Transverse colon (tissue), 4 donors: ENCODE data around the gene RCAN3.

Experiments
- CTCF ChIP-seq, 5 experiments: fragments of 200-600 bp in 3 of 5; fragments of 450-650 bp in 2 of 5; sonication (generic) in 3 of 5; IDR thresholded peaks; 1 replicate in 2 of 5; 2 replicates in 3 of 5; pipeline ENCODE4 v1.5.1; 2016 to 2017; ENCODE audit warnings: antibody characterized with exemption in 5 of 5, inconsistent platforms in 3 of 5, mild to moderate bottlenecking in 2 of 5, moderate library complexity in 1 of 5
- EP300 ChIP-seq: sonication (generic); formaldehyde crosslinking; IDR thresholded peaks from one replicate; pipeline ENCODE4 v1.6.1; 2017; ENCODE audit warnings: antibody characterized with exemption, low read depth
- POLR2A ChIP-seq: fragments of 450-650 bp; IDR thresholded peaks from one replicate; pipeline ENCODE4 v1.6.1; 2016; ENCODE audit warnings: antibody characterized with exemption, mild to moderate bottlenecking, moderate library complexity
- POLR2AphosphoS5 ChIP-seq, 3 donors: sonication (generic); formaldehyde crosslinking; IDR thresholded peaks; one replicate each; pipeline ENCODE4 v1.6.1; 2016; ENCODE audit warnings: antibody characterized with exemption in 3 of 3

GRCh38 chr1:24536391-24536840 lies 33.8 kb downstream of the RCAN3 start:
- TF ChIP-seq EP300 = no peak
- no peak for TF ChIP-seq CTCF (IDR thresholded peaks at IDR 0.05)
- TF ChIP-seq POLR2AphosphoS5 (IDR thresholded peaks at IDR 0.05) = peak; percentile 30 to 62 (median 36)
- TF ChIP-seq POLR2A = peak; percentile 19
